PFSK-1 (cell line): ENCODE measurements around the gene KRTAP10-3.

ENCODE experiments used
- FOXP2 ChIP-seq: optimal IDR thresholded peaks from 2 replicates; pipeline ENCODE3; 2011; ENCODE audit warnings: borderline replicate concordance, control low read depth, inconsistent platforms; ENCODE audit not compliant: insufficient read depth; ENCODE audit errors: extremely low read length, extremely low read depth
- POLR2AphosphoS5 ChIP-seq: IDR thresholded peaks from 2 replicates; pipeline ENCODE4 v1.6.1; 2012; ENCODE audit warnings: low read depth, mild to moderate bottlenecking, control low read depth, low read length, moderate library complexity
- REST ChIP-seq, 2 experiments: IDR thresholded peaks; 2 replicates each; pipeline versions ENCODE4 v1.6.1 to v1.8.0; 2011 to 2012; ENCODE audit warnings: low read depth in 2 of 2, low read length in 2 of 2, control low read depth in 1 of 2, inconsistent platforms in 1 of 2, mild to moderate bottlenecking in 1 of 2, moderate library complexity in 1 of 2; ENCODE audit not compliant: insufficient read depth in 1 of 2
- SIN3A ChIP-seq: IDR thresholded peaks from 2 replicates; pipeline ENCODE4 v1.6.1; 2012; ENCODE audit warnings: mild to moderate bottlenecking, low read length, moderate library complexity, borderline replicate concordance; ENCODE audit not compliant: insufficient read depth
- TAF1 ChIP-seq: IDR thresholded peaks from 2 replicates; pipeline ENCODE4 v1.6.1; 2012; ENCODE audit warnings: low read length, control low read depth, borderline replicate concordance; ENCODE audit not compliant: insufficient read depth

Gene KRTAP10-3

DNA sequence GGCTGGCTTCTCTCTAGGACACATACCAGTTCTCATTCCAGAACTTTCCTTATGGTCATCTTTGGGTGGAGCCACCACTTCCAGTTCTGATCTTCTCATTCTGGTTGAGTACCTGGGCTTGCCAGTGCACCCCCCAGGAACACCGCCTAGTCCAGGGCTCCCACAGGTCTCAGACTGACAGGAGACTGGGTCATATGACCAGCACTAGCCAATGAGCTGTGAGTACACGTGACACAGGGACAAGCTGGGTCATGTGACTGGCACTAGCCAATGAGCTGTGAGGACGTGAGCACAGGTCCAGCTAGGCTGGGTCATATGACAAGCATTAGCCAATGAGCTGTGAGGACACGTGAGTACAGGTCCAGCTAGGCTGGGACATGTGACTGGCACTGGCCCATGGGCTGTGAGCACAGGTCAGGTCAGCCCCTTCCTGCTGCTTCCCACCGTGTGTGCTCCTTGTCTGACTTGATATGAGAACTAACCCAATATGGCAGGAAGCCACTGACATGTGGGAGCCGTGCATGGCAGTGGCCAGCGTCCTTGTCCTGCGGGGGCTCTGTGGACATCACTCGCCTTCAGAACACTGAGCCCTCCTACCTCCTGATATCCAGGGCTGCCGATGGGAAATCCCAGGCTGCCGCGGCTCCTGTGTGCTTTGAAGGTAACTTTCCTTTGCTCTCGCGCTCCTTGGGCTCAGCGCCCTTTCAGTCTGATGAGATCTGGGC, 41.3 kb downstream of the KRTAP10-3 start:
- TF ChIP-seq TAF1 (no peak), FOXP2 (no peak), SIN3A (no peak), POLR2AphosphoS5 (peak; percentile 41; the same call in 1 of the 2 replicates), REST (IDR thresholded peaks at IDR 0.05; ENCODE audit: insufficient read depth in 1 of 2, low read depth in 2 of 2, low read length in 2 of 2) (no peak)

- TF ChIP-seq REST (IDR thresholded peaks at IDR 0.05; ENCODE audit: insufficient read depth in 1 of 2, low read depth in 2 of 2, low read length in 2 of 2) (no peak), FOXP2 (no peak), SIN3A (no peak), TAF1 (no peak), POLR2AphosphoS5 (no peak)
Measured at GRCh38 chr21:44516828-44517174, 41.8 kb downstream of the KRTAP10-3 start.

GRCh38 chr21:44516342-44516741, 42.3 kb downstream of the KRTAP10-3 start:
- TF ChIP-seq SIN3A (no peak), TAF1 (no peak), POLR2AphosphoS5 (no peak), FOXP2 (no peak), REST (IDR thresholded peaks at IDR 0.05; ENCODE audit: insufficient read depth in 1 of 2, low read depth in 2 of 2, low read length in 2 of 2) (no peak)

DNA sequence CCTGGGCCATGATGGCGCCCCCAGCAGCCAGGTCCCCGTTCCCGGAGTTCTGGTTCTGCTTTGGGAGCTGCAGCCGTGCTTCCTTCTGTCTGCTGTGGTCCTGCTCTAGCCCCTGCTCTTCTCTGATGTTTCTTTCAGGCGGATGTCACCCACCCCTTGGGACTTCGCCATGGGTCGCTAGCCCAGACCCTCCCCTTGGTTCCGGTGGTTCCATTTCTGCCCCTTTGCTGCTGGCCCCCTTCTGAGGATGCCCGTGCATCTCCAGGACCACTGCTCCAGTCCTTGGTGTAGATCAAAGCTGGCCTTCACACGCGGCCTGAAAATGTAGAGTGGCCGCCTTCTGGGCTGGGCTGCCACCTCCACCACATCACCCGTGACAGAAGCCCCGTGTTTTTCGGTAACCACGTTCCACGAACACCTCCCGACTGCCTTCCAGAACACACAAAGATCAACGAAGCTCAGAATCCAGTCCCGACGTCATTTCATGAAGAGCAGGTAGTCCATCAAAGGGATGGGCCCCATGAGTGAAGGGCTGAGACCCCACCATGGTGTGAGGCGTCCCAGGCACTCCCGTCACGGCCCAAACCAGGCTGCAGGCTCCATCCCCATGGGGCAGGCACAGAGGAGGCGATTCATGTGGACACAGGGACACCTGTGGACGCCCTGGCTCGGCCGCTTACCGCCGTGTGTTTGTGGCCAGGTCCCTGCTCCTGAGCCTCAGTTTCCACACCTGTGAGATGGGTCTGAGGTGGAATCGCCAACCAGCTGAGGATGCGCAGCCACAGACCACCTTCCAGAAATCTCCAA, 43.0 kb downstream of the KRTAP10-3 start:
- TF ChIP-seq POLR2AphosphoS5 (no peak), SIN3A (no peak), FOXP2 (no peak), TAF1 (no peak), REST (IDR thresholded peaks at IDR 0.05; ENCODE audit: insufficient read depth in 1 of 2, low read depth in 2 of 2, low read length in 2 of 2) (no peak)
